ENCODE measurements around the gene IFNA2.
"Not testable (repeated sequence)": the region's sequence is repeated elsewhere in the genome, so short reads cannot be mapped to it uniquely, and the experiment has no call there.

IFNA2 gene

GRCh38 chr9:21383627-21384026, 1.6 kb downstream of the IFNA2 start:
- DNase-seq (ENCODE audit: low read depth in 2 of 3, low spot score in 2 of 3): no peak

GRCh38 chr9:21381448-21382339, 3.5 kb downstream of the IFNA2 start:
- DNase-seq (ENCODE audit: low read depth in 2 of 3, low spot score in 2 of 3): no peak

- not testable (repeated sequence) for DNase-seq (ENCODE audit: low read depth in 2 of 3, low spot score in 2 of 3)
Measured at GRCh38 chr9:21371467-21371866, 13.7 kb downstream of the IFNA2 start.

GRCh38 chr9:21367957-21368356, 17.2 kb downstream of the IFNA2 start, which contains the start of gene IFNA13:
Gene IFNA13, minus strand, starts transcription at chr9:21368057. Its CDS starts 47 bp downstream, at chr9:21368010.
- DNase-seq (ENCODE audit: low read depth in 2 of 3, low spot score in 2 of 3): no peak

- not testable (repeated sequence) for DNase-seq (ENCODE audit: low read depth in 2 of 3, low spot score in 2 of 3)
Measured at GRCh38 chr9:21367169-21367568, 18.0 kb downstream of the IFNA2 start.

GRCh38 chr9:21362287-21362686, 22.9 kb downstream of the IFNA2 start:
- DNase-seq (ENCODE audit: low read depth in 2 of 3, low spot score in 2 of 3): no peak

GRCh38 chr9:21357479-21358460, 27.4 kb downstream of the IFNA2 start:
- DNase-seq (ENCODE audit: low read depth in 2 of 3, low spot score in 2 of 3): no peak

GRCh38 chr9:21350787-21351186, 34.4 kb downstream of the IFNA2 start, which contains the start of gene IFNA6:
Gene IFNA6, minus strand, starts transcription at chr9:21350887. Its CDS starts 0 bp downstream, at chr9:21350887.
- DNase-seq (ENCODE audit: low read depth in 2 of 3, low spot score in 2 of 3): no peak

GRCh38 chr9:21348430-21348970, 36.7 kb downstream of the IFNA2 start:
- DNase-seq (ENCODE audit: low read depth in 2 of 3, low spot score in 2 of 3): no peak

- DNase-seq (ENCODE audit: low read depth in 2 of 3, low spot score in 2 of 3): no peak
Measured at GRCh38 chr9:21340735-21341134, 44.5 kb downstream of the IFNA2 start.

GRCh38 chr9:21336457-21336856, 48.7 kb downstream of the IFNA2 start:
- DNase-seq (ENCODE audit: low read depth in 2 of 3, low spot score in 2 of 3): no peak

- DNase-seq (ENCODE audit: low read depth in 2 of 3, low spot score in 2 of 3): peak; percentile 59 to 68 (median 65)
Measured at GRCh38 chr9:21334701-21335632, 50.2 kb downstream of the IFNA2 start, which contains the start of gene KLHL9. Gene KLHL9, minus strand, starts transcription at chr9:21335404. Its CDS starts 545 bp downstream, at chr9:21334859.

Measured in activated CD8-positive, alpha-beta memory T cell treated with anti-CD3 and anti-CD28 coated beads for 48 hours (primary cell).